HG02970 (cell line): ENCODE measurements around the gene CD300H.
"Not testable (repeated sequence)": the region's sequence is repeated elsewhere in the genome, so short reads cannot be mapped to it uniquely, and the experiment has no call there.

Experiments
- ATAC-seq: cut with Tn5 transposase; IDR thresholded peaks from one replicate; pipeline ENCODE4 v1.9.1; 2021; ENCODE audit warnings: mild to moderate bottlenecking, moderate library complexity, moderate number of reproducible peaks; ENCODE audit not compliant: unreplicated experiment, low FRiP score

CD300H gene

DNA sequence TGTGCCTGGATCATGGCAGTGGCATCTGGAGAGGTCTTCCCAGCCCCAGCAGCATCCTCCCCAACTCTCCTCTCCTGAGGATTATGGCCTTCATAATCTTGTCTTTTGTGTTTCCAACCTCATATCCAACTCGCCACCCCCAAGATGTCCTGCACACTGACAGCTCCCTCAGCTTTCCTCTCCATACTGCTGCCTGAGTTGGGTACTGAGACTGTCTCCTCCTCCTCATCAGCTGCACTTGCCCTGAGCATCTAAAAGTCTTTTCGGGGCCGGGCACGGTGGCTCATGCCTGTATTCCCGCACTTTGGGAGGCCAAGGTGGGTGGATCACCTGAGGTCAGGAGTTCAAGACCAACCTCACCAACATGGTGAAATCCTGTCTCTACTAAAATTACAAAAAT lies 38.1 kb downstream of the CD300H start:
- ATAC-seq: no peak

- peak; percentile 45 for ATAC-seq
These were observed 38.7 kb downstream of the CD300H start for GRCh38 chr17:74528491-74529199.

- ATAC-seq: no peak
These were observed 39.6 kb downstream of the CD300H start for GRCh38 chr17:74527756-74528155.

GRCh38 chr17:74527081-74527480 lies 40.2 kb downstream of the CD300H start:
- no peak for ATAC-seq

GRCh38 chr17:74526681-74527080 lies 40.6 kb downstream of the CD300H start:
- no peak for ATAC-seq

DNA sequence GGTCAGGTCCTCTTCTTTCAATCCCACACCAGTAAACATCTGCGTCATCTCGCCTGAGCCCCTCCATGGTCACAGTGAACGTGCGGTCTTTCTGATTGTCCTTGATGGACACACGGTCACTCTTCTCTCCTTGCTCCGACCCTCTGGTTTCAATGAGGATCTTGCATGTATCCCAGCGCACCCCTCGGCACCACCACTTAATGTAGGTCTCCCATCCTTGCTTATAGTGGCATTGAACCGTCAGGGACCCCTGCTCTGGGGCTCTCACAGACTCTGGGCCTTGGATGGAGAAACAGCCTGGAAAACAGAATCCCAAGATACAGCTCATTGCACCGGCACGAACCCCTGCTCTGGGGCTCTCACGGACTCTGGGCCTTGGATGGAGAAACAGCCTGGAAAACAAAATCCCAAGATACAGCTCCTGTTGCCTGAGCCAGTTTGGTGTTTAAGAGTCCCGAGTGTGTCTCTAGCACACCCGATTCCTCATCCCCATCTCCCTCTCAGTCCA lies 41.5 kb downstream of the CD300H start:
- no peak for ATAC-seq

DNA sequence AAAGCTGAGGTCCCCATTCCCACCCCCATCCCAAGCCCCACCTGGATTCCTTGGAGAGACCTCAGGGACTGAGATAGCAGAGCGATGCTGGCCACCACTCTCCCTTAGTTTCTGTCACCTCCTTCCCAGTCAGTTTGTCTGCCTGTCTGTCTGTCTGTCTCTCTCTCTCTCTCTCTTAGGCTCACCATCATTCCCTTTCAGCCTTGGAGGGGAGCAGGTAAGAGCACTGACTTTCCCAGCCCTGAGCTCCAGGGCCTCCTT lies 41.9 kb downstream of the CD300H start:
- ATAC-seq: no peak

- no peak for ATAC-seq
These were observed 42.5 kb downstream of the CD300H start for GRCh38 chr17:74524653-74525464.

DNA sequence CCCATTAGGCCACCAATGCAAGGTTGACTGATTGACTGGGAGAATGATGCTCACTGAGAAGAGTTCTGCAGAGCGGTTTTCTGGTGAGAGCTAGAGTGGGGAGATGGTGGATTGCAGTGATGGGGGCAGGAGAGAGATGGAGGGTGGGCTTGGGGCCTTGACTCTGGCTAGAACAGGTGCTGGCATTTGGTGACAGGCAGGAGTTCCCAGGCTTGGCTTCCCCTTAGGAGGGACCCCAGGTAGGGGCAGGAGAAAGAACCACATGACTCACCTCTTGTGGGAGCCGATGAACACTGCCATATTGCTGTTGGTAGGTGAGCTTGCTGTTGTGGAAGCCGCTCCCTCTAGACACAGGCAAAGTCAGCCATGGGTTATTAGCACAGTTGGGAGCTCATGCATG lies 44.0 kb downstream of the CD300H start:
- no peak for ATAC-seq

DNA sequence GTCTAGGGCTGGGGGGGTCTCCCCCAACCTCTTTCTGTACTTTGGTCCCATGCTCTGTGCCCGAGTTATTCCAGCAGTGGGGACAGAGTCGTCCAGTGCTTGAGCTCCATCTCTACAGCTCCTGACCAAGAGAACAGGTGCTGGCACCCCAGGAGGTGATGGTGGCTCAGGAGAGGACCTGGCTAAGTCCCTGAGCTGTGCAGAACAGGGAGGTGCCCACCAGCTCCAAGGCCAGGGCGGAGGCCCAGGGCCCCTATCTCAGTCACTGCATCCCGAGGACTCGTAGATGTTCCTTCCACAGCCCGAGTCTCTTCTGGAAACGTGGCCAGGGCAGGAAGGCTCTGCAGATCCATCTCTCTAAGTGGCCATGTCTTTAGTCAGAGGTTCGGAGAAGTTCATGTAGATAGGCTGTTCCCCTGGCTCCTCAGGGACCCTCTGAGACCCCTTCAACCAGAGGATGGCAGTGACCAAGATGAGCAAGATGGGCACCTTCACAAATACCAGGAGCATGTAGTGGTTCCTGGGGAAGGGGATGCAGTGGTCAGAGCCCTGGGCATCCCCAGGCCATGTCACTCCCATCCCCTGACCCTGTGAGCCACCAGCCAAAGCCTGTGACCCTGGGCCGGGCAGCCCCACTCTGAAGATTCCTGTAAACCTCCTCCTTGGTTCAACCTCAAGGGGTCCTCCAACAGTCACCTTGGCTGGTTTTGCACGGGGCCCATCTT lies 44.8 kb downstream of the CD300H start:
- no peak for ATAC-seq

DNA sequence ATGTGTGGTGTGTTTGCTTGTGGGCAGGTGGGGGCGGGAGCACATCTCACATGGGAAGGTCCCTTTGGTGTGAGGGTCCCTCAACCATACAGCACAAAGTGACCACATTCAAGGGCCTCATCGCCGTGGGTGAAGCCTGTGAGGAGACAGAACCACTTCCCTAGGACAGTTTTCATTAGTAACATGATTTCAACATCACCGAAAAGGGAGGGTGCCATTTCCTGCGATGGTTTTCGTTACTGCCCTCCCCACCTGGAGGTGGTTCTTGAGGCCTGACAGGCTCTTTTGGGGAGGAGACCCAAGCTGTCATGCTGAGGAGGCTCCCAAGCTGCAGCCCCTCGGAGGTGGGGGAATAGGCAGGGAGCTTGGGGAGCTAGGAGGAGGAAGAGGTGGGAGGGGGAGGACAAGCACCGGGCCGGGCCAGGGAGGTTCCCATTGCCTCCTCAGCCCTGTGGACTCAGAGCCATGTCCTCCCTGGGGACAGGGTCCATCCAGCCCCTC lies 45.6 kb downstream of the CD300H start:
- ATAC-seq: no peak

DNA sequence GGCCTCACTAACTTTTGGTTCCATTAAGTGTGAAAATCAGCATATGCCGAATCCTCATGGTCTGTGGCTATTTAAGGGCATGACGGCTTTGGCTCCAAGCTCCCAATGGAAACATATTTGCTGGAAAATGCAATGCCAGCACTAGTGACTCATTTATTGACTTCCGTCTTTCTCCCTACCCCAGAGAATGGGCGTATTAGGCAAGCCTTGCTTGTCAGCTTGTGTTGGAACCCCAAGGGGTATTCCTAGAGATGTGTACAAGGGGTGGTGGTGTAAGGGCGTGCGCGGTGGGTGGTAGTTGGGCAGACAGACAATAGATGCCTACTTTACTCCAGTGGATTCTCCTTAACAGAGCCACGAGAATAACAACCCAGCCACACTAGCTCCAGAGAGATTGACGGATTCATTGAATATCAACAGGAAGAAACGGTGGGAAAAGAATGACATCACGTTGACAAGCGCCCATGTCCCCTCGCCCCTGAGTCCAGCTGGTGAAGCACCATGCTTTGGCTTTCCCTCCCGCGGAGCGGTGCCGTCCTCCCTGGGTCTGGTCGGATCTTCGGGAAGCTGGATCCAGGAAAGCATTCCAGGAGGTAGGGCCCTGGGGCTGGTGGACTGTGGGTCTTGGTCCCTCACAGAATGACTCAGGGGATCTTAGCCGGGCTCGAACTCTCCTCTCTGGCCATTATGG lies 46.4 kb downstream of the CD300H start:
- ATAC-seq: no peak

DNA sequence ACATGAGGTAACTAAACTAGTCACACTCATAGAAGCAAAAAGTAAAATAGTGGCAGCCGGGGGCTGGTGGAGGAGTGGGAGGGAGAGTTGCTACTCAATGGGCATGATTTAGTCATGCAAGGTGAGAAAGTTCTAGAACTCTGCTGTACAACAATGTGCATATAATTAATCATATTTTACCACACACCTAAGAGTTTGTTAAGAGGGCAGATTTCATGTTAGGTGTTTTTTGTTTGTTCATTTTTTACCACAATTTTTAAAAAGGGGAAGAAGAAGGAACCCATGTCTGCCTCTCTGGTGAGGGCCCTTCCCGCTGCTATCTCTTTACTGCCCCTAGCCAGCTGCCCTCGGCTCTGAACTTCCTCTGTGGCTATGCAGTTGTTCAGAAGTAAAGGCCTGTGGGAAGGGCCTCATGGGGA lies 47.3 kb downstream of the CD300H start:
- ATAC-seq: no peak

DNA sequence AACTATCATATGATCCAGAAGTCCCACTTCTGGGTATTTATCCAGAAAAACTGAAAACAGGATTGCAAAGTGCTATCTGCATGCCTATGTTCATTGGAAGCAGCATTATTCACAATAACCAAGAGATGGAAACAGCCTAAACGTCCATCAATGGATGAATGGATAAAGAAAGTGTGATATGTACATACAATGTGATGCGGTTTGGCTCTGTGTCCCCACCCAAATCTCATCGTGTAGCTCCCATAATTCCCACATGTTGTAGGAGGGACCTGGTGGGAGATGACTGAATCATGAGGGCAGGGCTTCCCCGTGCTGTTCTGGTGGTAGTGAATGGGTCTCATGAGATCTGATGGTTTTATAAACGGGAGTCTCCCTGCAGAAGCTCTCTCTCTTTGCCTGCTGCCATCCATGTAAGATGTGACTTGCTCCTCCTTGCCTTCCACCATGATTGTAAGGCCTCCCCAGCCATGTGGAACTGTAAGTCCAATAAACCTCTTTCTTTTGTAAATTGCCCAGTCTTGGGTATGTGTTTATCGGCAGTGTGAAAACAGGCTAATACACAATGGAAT lies 48.8 kb downstream of the CD300H start:
- not testable (repeated sequence) for ATAC-seq

GRCh38 chr17:74516561-74517328 lies 50.6 kb downstream of the CD300H start:
- ATAC-seq: no peak

DNA sequence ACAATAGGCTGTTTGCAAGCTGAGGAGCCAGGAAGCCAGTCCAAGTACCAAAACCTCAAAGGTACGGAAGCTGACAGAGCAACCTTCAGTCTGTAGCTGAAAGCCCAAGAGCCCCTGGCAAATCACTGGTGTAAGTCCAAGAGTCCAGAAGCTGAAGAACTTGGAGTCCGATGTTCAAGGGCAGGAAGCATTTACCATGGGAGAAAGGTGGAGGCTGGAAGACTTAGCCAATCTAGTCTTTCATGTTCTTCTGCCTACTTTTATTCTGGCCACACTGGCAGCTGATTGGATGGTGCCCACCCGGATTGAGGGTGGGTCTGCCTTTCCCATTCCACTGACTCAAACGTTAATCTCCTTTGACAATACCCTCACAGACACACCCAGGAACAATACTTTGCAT lies 51.4 kb downstream of the CD300H start:
- no peak for ATAC-seq

DNA sequence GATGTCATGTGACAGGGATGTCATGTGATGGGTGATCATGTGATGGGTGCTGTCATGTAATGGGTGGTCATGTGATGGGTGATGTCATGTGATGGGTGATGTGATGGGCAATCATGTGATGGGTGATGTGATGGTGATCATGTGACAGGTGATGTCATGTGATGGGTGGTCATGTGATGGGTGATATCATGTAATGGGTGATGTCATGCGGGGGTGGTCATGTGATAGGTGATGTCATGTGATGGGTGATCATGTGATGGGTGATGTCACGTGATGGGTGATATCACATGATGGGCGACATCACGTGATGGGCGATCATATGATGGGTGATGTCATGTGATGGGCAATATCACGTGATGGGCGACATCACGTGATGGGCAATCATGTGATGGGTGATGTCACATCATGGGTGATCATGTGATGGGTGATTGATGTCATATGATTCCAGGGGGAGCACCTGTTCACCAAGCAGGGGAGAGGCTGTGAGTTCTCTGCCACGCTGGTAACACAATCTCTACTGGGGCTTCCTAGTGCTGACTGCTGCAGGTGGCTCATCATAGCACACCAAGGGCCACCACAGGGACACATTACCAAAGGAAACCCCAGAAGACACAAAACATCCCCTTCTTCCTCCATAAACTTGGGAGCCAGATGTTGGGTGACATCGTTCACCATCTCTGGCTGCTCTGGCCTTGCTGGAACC lies 52.5 kb downstream of the CD300H start:
- ATAC-seq: no peak

- ATAC-seq: no peak
These were observed 53.2 kb downstream of the CD300H start for GRCh38 chr17:74513987-74514631.
